HG02943 (cell line): Measurements from ENCODE around the gene SRCAP.

Source experiments
- ATAC-seq: cut with Tn5 transposase; IDR thresholded peaks from one replicate; pipeline ENCODE4 v1.9.1; 2021; ENCODE audit warnings: mild to moderate bottlenecking, low read depth, moderate library complexity; ENCODE audit not compliant: unreplicated experiment

The SRCAP gene

GRCh38 chr16:30786115-30786935 lies 87.4 kb downstream of the SRCAP start:
- ATAC-seq: no peak

- ATAC-seq: no peak
These were observed 88.1 kb downstream of the SRCAP start, which contains the start of gene ZNF629 for GRCh38 chr16:30786936-30787612. ZNF629 (minus strand) TSS chr16:30787205; CDS start chr16:30784482, 2,723 bp downstream.

- ATAC-seq: no peak
These were observed 88.8 kb downstream of the SRCAP start for GRCh38 chr16:30787613-30788378.
